Gastroesophageal sphincter (tissue), 4 donors: ENCODE measurements around the gene MAP7. TPM values are rescaled to one million over a fixed set of nuclear protein-coding genes. Genes with fewer than 3 reads are reported as not detected.

Source experiments
- ATAC-seq: fragments of 150-250 bp; one replicate; pipeline ENCODE4 v1.9.1; 2016; ENCODE audit warnings: mild to moderate bottlenecking, moderate library complexity
- H3K27ac ChIP-seq, 4 donors: fragments of 200-600 bp; sonication (generic) in 3 of 4; 1 replicate in 3 of 4; 2 replicates in 1 of 4; pipeline ENCODE4 v1.5.1; 2016 to 2019
- H3K27me3 ChIP-seq: fragments of 200-600 bp; sonication (generic); one replicate; pipeline ENCODE4 v1.5.1; 2019
- H3K36me3 ChIP-seq, 2 donors: fragments of 200-600 bp; sonication (generic); one replicate each; pipeline ENCODE4 v1.5.1; 2019; ENCODE audit warnings: control low read depth in 1 of 2
- H3K4me1 ChIP-seq, 3 donors: fragments of 200-600 bp; sonication (generic); 1 replicate in 2 of 3; 2 replicates in 1 of 3; pipeline ENCODE4 v1.5.1; 2016 to 2019; ENCODE audit warnings: control low read depth in 2 of 3
- H3K4me3 ChIP-seq, 2 donors: fragments of 200-600 bp; sonication (generic); one replicate each; pipeline ENCODE4 v1.5.1; 2019; ENCODE audit warnings: mild to moderate bottlenecking in 1 of 2, moderate library complexity in 1 of 2
- H3K9me3 ChIP-seq, 3 donors: fragments of 200-600 bp; sonication (generic); one replicate each; pipeline ENCODE4 v1.5.1; 2017 to 2019; ENCODE audit warnings: control low read depth in 2 of 3
- CTCF ChIP-seq, 4 experiments: fragments of 200-600 bp in 2 of 4; fragments of 450-650 bp in 2 of 4; sonication (generic) in 1 of 4; IDR thresholded peaks; one replicate each; pipeline ENCODE4 v1.5.1; 2017 to 2019; ENCODE audit warnings: antibody characterized with exemption in 4 of 4, mild to moderate bottlenecking in 2 of 4, moderate library complexity in 2 of 4
- EP300 ChIP-seq: sonication (generic); formaldehyde crosslinking; IDR thresholded peaks from one replicate; pipeline ENCODE4 v1.6.1; 2017; ENCODE audit warnings: antibody characterized with exemption, mild to moderate bottlenecking
- POLR2A ChIP-seq, 2 donors: fragments of 450-650 bp; IDR thresholded peaks; one replicate each; pipeline ENCODE4 v1.6.1; 2017; ENCODE audit warnings: antibody characterized with exemption in 2 of 2, mild to moderate bottlenecking in 2 of 2, moderate library complexity in 1 of 2
- POLR2AphosphoS5 ChIP-seq: sonication (generic); formaldehyde crosslinking; IDR thresholded peaks from one replicate; pipeline ENCODE4 v1.6.1; 2017; ENCODE audit warnings: antibody characterized with exemption
- WGBS, 2 donors: methylation state at CpG; one replicate each; pipeline ENCODE4 v1.1.5; 2018; ENCODE audit warnings: low coverage in 1 of 2; 5-methylcytosine and 5-hydroxymethylcytosine counted together
- total RNA-seq, 4 donors: library from RNA; depleted of rRNA; stranded (reverse); fragments of >200 nt; gene quantifications; one replicate each; pipeline ENCODE4 v1.1.0, GENCODE V29; 2016

MAP7 gene
- total RNA-seq, 4 donors from 2014 or later, result 1.1 to 6.7 (median 4.3) TPM

- no peak for TF ChIP-seq EP300
- no peak for TF ChIP-seq CTCF (IDR thresholded peaks at IDR 0.05)
Observed at GRCh38 chr6:136571496-136571895, 21.3 kb upstream of the MAP7 start.

GRCh38 chr6:136571065-136571464 lies 20.8 kb upstream of the MAP7 start:
- no peak overlapping the region for H3K4me3 ChIP-seq

More at GRCh38 chr6:136571496-136571895, 21.3 kb upstream of the MAP7 start:
- H3K27ac ChIP-seq, result no peak overlapping the region
- H3K27me3 ChIP-seq, result no peaks in the 10 kb centered on the region
- H3K36me3 ChIP-seq, result peaks cover 0 to 56% of the 10 kb centered on the region in 2 donors
- no peak overlapping the region for H3K4me3 ChIP-seq
- no peaks in the 10 kb centered on the region for H3K4me1 ChIP-seq
- no peak for ATAC-seq
- H3K9me3 ChIP-seq, result no peaks in the 10 kb centered on the region

DNA sequence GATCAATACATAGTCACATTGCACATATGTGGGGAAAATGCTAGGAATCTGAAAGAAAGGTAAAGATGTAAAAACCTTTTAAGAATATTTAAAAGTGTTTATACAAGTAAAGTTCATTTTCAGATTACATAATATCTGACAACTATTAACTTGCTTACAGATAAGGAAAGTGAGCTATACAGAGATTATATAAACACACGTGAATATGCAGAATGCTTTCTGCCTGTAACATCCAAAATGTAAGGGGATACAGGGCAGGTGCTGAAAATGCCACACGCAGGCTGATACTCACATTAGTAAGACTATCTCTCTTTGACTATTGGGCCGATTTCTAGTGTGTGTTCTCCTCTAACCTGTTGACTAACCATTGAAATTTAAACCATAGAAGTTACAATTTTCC lies 17.9 kb upstream of the MAP7 start:
- no peaks in the 10 kb centered on the region for H3K27me3 ChIP-seq
- H3K27ac ChIP-seq, result no peak overlapping the region
- 57 to 86% methylated on average over 3 of the region's 3 CpGs for WGBS, 2 donors
- peaks cover 0 to 46% of the 10 kb centered on the region in 2 donors for H3K36me3 ChIP-seq
- no peak for TF ChIP-seq CTCF (IDR thresholded peaks at IDR 0.05)
- no peak for TF ChIP-seq POLR2AphosphoS5
- TF ChIP-seq EP300, result no peak
- no peak for TF ChIP-seq POLR2A (IDR thresholded peaks at IDR 0.05)
- no peaks in the 10 kb centered on the region for H3K9me3 ChIP-seq
- no peaks in the 10 kb centered on the region for H3K4me1 ChIP-seq
- no peak overlapping the region for H3K4me3 ChIP-seq
- no peak for ATAC-seq

More at GRCh38 chr6:136571065-136571464, 20.8 kb upstream of the MAP7 start:
- Histone ChIP-seq H3K4me1 (no peaks in the 10 kb centered on the region), H3K27me3 (no peaks in the 10 kb centered on the region), H3K27ac (no peak overlapping the region), H3K9me3 (no peaks in the 10 kb centered on the region), H3K36me3 (peaks cover 0 to 57% of the 10 kb centered on the region in 2 donors)
- TF ChIP-seq POLR2AphosphoS5 (no peak), EP300 (no peak), CTCF (IDR thresholded peaks at IDR 0.05) (no peak), POLR2A (IDR thresholded peaks at IDR 0.05) (no peak)
- ATAC-seq, result no peak
- 100% methylated on average over 3 of the region's 5 CpGs for WGBS, 2 donors

- H3K27me3 ChIP-seq, result no peaks in the 10 kb centered on the region
- no peak overlapping the region for H3K4me3 ChIP-seq
- WGBS, 2 donors, result 85 to 94% methylated on average over 4 of the region's 4 CpGs
- no peak for TF ChIP-seq POLR2AphosphoS5
- no peak for TF ChIP-seq POLR2A (IDR thresholded peaks at IDR 0.05)
- no peak for TF ChIP-seq CTCF (IDR thresholded peaks at IDR 0.05)
- TF ChIP-seq EP300, result no peak
- H3K27ac ChIP-seq, result no peak overlapping the region
- H3K9me3 ChIP-seq, result no peaks in the 10 kb centered on the region
- ATAC-seq, result no peak
- peaks cover 0 to 43% of the 10 kb centered on the region in 2 donors for H3K36me3 ChIP-seq
- H3K4me1 ChIP-seq, result no peaks in the 10 kb centered on the region
Observed at GRCh38 chr6:136567688-136568087, 17.5 kb upstream of the MAP7 start.

DNA sequence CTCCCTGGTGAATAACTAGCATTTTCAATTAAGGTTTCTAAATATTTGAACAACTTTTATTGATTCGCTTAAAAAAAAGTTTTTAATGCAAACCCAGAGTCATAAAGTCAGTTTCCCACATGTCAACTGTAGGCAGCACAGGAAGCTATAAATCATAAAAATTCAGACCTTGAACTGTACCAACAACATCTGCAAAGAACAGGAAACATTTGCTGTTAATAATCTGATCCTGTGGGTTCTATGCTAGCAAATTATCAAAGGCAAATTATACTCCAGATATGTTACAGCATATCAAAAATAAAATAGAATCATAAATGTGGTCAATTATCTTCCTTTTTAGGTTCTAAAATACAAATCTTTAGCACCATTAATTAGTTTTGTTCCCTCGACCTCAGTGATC lies 16.6 kb upstream of the MAP7 start:
- ATAC-seq, result no peak
- H3K9me3 ChIP-seq, result no peaks in the 10 kb centered on the region

More for the DNA sequence above, 16.6 kb upstream of the MAP7 start:
- Histone ChIP-seq H3K4me1 (no peaks in the 10 kb centered on the region), H3K27ac (no peak overlapping the region), H3K4me3 (no peak overlapping the region), H3K27me3 (no peaks in the 10 kb centered on the region), H3K36me3 (peaks cover 0 to 50% of the 10 kb centered on the region in 2 donors)
- TF ChIP-seq POLR2AphosphoS5 (no peak), POLR2A (IDR thresholded peaks at IDR 0.05) (no peak), CTCF (IDR thresholded peaks at IDR 0.05) (no peak), EP300 (no peak)
- 53 to 75% methylated on average over 2 of the region's 2 CpGs for WGBS, 2 donors
